HL-60 (cell line): ENCODE results near the gene DPT.

ENCODE experiments used
- DNase-seq, 2 experiments: peaks; one replicate each; pipeline ENCODE4 v3.0.0-alpha.2; 2010 to 2020; ENCODE audit warnings: low read depth in 1 of 2, low spot score in 1 of 2
- H3K27ac ChIP-seq: fragments of 250-450 bp; sonication (Bioruptor Pico); replicated peaks from 2 replicates; pipeline ENCODE4 v1.5.1; 2020; ENCODE audit warnings: mild to moderate bottlenecking, moderate library complexity
- H3K27me3 ChIP-seq: fragments of 250-450 bp; sonication (Bioruptor Pico); 2 replicates; pipeline ENCODE4 v1.5.1; 2021; ENCODE audit warnings: mild to moderate bottlenecking, moderate library complexity; ENCODE audit not compliant: insufficient read depth, poor library complexity, severe bottlenecking
- H3K4me3 ChIP-seq: replicated peaks from 2 replicates; pipeline ENCODE4 v1.5.1; 2011; ENCODE audit warnings: mild to moderate bottlenecking, control low read depth, low read length; ENCODE audit not compliant: insufficient read depth
- GABPA ChIP-seq: IDR thresholded peaks from 2 replicates; pipeline ENCODE4 v1.6.1; 2012; ENCODE audit warnings: low read depth
- POLR2AphosphoS5 ChIP-seq: IDR thresholded peaks from 2 replicates; pipeline ENCODE4 v1.6.1; 2012; ENCODE audit warnings: low read depth
- SPI1 ChIP-seq: IDR thresholded peaks from 2 replicates; pipeline ENCODE4 v1.6.1; 2012; ENCODE audit warnings: low read depth, mild to moderate bottlenecking, borderline replicate concordance
- TF ChIP-seq, protein P1 (sequence below): IDR thresholded peaks from 2 replicates; pipeline ENCODE4 v1.6.1; 2012; ENCODE audit warnings: low read depth; ENCODE audit not compliant: insufficient replicate concordance
- TF ChIP-seq, protein P2 (sequence below): IDR thresholded peaks from one replicate; pipeline ENCODE4 v1.5.1; 2011; ENCODE audit warnings: low read length, control low read depth, inconsistent platforms; ENCODE audit not compliant: insufficient read depth

Gene DPT

DNA sequence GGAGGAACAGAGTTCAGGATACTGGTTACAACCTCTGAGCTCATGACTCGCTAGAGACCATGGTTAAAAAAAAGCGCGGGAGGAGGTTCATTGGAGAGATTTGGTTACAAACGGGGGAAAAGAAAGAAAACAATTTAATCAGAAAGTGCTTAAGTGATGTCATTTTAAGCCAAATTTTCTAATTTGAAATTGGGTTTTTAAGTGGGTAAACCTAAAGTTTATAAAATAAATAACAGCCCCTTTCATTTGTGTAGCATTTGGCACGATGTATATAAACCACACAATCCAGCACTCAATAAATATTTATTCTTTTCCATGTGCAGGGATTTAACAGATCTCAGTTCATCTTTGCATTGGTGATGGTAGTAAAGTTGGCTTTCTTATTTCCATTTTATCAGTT lies 7.0 kb upstream of the DPT start:
- TF ChIP-seq, protein P1, sequence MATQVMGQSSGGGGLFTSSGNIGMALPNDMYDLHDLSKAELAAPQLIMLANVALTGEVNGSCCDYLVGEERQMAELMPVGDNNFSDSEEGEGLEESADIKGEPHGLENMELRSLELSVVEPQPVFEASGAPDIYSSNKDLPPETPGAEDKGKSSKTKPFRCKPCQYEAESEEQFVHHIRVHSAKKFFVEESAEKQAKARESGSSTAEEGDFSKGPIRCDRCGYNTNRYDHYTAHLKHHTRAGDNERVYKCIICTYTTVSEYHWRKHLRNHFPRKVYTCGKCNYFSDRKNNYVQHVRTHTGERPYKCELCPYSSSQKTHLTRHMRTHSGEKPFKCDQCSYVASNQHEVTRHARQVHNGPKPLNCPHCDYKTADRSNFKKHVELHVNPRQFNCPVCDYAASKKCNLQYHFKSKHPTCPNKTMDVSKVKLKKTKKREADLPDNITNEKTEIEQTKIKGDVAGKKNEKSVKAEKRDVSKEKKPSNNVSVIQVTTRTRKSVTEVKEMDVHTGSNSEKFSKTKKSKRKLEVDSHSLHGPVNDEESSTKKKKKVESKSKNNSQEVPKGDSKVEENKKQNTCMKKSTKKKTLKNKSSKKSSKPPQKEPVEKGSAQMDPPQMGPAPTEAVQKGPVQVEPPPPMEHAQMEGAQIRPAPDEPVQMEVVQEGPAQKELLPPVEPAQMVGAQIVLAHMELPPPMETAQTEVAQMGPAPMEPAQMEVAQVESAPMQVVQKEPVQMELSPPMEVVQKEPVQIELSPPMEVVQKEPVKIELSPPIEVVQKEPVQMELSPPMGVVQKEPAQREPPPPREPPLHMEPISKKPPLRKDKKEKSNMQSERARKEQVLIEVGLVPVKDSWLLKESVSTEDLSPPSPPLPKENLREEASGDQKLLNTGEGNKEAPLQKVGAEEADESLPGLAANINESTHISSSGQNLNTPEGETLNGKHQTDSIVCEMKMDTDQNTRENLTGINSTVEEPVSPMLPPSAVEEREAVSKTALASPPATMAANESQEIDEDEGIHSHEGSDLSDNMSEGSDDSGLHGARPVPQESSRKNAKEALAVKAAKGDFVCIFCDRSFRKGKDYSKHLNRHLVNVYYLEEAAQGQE: no peak
- no peak for TF ChIP-seq GABPA
- no peak for TF ChIP-seq POLR2AphosphoS5
- no peak for TF ChIP-seq SPI1
- TF ChIP-seq, protein P2, sequence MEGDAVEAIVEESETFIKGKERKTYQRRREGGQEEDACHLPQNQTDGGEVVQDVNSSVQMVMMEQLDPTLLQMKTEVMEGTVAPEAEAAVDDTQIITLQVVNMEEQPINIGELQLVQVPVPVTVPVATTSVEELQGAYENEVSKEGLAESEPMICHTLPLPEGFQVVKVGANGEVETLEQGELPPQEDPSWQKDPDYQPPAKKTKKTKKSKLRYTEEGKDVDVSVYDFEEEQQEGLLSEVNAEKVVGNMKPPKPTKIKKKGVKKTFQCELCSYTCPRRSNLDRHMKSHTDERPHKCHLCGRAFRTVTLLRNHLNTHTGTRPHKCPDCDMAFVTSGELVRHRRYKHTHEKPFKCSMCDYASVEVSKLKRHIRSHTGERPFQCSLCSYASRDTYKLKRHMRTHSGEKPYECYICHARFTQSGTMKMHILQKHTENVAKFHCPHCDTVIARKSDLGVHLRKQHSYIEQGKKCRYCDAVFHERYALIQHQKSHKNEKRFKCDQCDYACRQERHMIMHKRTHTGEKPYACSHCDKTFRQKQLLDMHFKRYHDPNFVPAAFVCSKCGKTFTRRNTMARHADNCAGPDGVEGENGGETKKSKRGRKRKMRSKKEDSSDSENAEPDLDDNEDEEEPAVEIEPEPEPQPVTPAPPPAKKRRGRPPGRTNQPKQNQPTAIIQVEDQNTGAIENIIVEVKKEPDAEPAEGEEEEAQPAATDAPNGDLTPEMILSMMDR: no peak
- Histone ChIP-seq H3K27me3 (no peaks in the 10 kb centered on the region), H3K27ac (no peak overlapping the region), H3K4me3 (no peak overlapping the region)
- DNase-seq: no peak

DNA sequence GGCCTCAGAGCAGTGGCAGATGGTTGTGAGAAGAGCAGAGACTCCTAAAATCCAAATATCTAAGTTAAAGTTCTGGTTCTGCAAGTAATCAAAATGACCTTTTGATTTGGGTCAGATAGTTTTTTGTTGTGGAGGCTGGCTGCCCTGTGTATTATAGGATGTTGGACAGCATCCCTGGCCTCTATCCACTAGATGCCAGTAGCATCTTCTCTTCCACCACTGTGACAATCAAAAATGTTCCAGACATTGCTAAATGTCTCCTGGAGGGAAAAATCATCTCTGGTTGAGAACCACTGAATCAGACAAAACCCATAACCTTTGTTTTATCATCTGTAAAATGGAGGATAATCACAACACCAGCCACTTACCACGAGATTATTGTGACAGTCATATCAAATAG lies 5.9 kb upstream of the DPT start:
- Histone ChIP-seq H3K4me3 (no peak overlapping the region), H3K27me3 (no peaks in the 10 kb centered on the region), H3K27ac (no peak overlapping the region)
- no peak for DNase-seq
- TF ChIP-seq GABPA: no peak
- TF ChIP-seq, protein P1: no peak
- TF ChIP-seq, protein P2: no peak
- no peak for TF ChIP-seq SPI1
- no peak for TF ChIP-seq POLR2AphosphoS5

DNA sequence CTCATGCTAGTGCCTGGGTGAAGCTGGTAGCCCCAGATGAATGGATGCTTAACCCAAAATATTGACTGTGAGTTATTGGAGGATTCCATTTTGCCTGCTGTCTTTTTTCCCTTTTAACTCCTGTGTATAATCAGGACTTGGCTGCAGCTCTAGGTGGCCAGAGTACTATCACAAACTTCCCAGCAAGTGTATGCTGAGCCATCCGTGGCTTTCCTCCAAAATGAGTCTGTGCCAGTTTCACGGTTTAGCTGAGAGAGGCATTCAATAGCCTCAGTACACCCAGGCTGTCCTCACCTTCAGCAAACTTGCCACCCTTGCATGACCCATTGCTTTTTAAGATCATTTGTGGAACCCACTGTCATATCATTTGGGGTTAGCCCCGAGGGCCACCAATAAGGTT lies 5.3 kb upstream of the DPT start:
- no peak for DNase-seq

More for the DNA sequence above, 5.3 kb upstream of the DPT start:
- Histone ChIP-seq H3K27me3 (no peaks in the 10 kb centered on the region), H3K4me3 (no peak overlapping the region), H3K27ac (no peak overlapping the region)
- TF ChIP-seq POLR2AphosphoS5 (no peak), GABPA (no peak), SPI1 (no peak)
- TF ChIP-seq, protein P1: no peak
- TF ChIP-seq, protein P2: no peak
